GM13977 (cell line): ENCODE data around the gene ESRP2.
A peak's percentile ranks its signal among the peaks of the same experiment; 100 is the strongest.

ENCODE experiments used
- DNase-seq: peaks from one replicate; pipeline ENCODE4 v3.0.0; 2012; ENCODE audit warnings: low spot score
- in situ Hi-C: fragments of 300-500 bp; cut with MboI; formaldehyde crosslinking; loops from one replicate; pipeline ENCODE4 v1.12.0; 2022; ENCODE audit warnings: low sequenced_read_pairs, low pct_unique_long_range_greater_than_20kb, mixed read lengths, inconsistent platforms; ENCODE audit not compliant: unreplicated experiment
- TF ChIP-seq, protein P1 (sequence below): IDR thresholded peaks from 2 replicates; pipeline ENCODE4 v1.5.1; 2012; ENCODE audit warnings: mild to moderate bottlenecking, control low read depth; ENCODE audit not compliant: insufficient read depth; ENCODE audit errors: extremely low read depth, missing control alignments

Gene ESRP2

GRCh38 chr16:68246121-68246520 lies 10.2 kb upstream of the ESRP2 start:
- in situ Hi-C loops = no loop called here
- no peak for DNase-seq
- TF ChIP-seq, protein P1, sequence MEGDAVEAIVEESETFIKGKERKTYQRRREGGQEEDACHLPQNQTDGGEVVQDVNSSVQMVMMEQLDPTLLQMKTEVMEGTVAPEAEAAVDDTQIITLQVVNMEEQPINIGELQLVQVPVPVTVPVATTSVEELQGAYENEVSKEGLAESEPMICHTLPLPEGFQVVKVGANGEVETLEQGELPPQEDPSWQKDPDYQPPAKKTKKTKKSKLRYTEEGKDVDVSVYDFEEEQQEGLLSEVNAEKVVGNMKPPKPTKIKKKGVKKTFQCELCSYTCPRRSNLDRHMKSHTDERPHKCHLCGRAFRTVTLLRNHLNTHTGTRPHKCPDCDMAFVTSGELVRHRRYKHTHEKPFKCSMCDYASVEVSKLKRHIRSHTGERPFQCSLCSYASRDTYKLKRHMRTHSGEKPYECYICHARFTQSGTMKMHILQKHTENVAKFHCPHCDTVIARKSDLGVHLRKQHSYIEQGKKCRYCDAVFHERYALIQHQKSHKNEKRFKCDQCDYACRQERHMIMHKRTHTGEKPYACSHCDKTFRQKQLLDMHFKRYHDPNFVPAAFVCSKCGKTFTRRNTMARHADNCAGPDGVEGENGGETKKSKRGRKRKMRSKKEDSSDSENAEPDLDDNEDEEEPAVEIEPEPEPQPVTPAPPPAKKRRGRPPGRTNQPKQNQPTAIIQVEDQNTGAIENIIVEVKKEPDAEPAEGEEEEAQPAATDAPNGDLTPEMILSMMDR = no peak

- in situ Hi-C loops = no loop called here
- peak; percentile 97 for DNase-seq
- TF ChIP-seq, protein P1 = no peak
Observed at GRCh38 chr16:68244903-68245853, 9.3 kb upstream of the ESRP2 start, which contains the start of gene PLA2G15. TSS of gene PLA2G15 (plus strand) at chr16:68245373. CDS start at chr16:68245427, 54 bp downstream.

GRCh38 chr16:68244481-68244902 lies 8.6 kb upstream of the ESRP2 start:
- TF ChIP-seq, protein P1 = no peak
- DNase-seq = no peak
- in situ Hi-C loops = no loop called here

DNA sequence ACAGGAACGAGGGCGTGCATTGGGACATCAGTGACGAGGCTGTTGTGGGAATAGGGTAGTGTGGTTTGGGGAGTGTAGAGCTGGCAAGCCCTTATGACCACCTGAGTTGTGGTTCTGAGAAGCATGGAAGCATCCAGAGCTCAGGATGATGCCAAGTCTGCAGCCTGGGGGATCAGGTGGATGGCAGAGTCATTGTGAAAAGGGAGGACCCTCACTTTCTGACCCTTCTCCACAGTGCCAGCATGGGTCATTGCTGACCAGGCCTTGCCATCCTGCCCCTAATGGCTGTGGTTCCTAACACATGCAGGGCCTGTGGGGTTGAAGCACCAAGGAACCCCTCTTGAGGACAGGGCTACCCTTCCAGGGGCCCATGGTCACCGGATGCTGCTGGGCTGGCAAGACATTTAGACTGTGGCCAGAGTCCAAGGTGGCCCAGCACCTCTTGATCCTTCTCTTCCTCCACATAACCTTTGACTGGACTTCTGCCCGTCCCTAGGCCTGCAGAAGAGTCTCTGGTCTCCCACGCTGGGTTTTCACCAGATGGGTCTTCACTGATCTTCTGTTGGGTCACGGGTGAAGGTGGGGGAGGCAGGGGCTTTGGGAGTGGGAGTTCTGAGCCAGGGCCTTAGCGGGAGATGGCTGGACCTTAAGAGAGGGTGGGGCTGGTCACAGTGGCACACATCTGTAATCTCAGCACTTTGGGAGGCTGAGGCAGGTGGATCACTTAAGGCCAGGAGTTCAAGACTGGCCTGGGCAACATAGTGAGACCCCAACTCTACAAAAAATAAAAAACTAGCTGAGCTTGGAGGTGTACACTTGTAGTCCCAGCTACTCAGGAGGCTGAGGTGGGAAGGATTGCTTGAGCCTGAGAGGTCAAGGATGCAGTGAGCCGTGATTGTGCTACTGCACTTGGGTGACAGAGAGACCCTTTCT lies 7.3 kb upstream of the ESRP2 start:
- in situ Hi-C loops = no loop called here
- DNase-seq = no peak
- TF ChIP-seq, protein P1 = no peak

GRCh38 chr16:68242085-68242484 lies 6.2 kb upstream of the ESRP2 start:
- in situ Hi-C loops = no loop called here
- DNase-seq = no peak
- TF ChIP-seq, protein P1 = no peak

- in situ Hi-C loops = no loop called here
Observed at GRCh38 chr16:68238029-68238345, 2.1 kb upstream of the ESRP2 start.

More at GRCh38 chr16:68238029-68238345, 2.1 kb upstream of the ESRP2 start:
- TF ChIP-seq, protein P1 = no peak
- DNase-seq = no peak
